ENCODE data around the gene OSTM1.

DNA sequence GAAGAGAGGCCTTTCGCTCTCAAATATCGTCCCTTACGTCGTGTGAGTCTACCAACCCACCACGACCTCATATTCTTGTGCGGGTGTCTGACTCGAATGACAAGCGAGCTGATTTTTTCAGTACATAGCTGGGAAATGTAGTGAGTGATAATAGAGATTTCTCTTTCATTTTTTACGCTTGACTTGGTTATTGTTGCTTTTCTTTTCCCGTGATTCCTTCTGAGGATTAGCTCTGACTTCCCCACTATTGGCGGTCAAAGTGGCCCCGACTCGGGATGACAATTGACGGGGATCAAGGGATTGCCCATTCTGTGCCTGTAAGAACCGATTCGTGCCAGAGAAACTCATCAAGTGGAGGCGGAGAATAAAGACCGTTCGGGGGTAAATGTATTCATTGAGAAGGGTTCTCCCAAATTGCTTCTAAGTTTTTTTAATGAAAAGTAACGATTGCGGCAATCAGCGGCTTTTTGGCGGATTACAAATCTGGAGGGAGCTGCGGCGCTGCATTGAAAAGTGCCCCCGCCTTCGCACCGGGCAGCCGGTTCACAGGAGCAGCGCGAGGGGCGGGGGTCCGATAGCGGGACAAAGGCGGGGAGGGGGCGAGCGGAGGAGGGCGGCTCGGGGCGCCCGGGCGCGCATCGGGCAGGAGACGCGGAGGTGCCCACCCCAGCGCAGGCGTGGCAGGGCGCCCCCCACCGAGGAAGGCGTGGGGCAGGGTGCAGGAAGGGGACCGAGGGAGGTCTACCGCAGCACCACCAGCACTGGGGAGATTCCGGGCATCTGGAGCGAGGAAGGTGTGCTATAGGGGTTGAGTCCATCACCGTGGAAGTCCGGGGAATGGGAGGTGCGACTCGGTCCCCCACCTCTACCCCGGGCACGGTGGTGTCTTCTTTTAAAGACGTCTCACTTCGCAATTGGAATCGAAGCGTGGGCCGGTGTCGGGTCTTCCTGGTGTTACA lies 44.5 kb upstream of the OSTM1 start:
- TF ChIP-seq, protein P1, sequence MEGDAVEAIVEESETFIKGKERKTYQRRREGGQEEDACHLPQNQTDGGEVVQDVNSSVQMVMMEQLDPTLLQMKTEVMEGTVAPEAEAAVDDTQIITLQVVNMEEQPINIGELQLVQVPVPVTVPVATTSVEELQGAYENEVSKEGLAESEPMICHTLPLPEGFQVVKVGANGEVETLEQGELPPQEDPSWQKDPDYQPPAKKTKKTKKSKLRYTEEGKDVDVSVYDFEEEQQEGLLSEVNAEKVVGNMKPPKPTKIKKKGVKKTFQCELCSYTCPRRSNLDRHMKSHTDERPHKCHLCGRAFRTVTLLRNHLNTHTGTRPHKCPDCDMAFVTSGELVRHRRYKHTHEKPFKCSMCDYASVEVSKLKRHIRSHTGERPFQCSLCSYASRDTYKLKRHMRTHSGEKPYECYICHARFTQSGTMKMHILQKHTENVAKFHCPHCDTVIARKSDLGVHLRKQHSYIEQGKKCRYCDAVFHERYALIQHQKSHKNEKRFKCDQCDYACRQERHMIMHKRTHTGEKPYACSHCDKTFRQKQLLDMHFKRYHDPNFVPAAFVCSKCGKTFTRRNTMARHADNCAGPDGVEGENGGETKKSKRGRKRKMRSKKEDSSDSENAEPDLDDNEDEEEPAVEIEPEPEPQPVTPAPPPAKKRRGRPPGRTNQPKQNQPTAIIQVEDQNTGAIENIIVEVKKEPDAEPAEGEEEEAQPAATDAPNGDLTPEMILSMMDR (IDR thresholded peaks at IDR 0.05): no peak
- TF ChIP-seq POLR2A (IDR thresholded peaks at IDR 0.05): no peak

All from testis (tissue), 2 donors.